Measurements from ENCODE around the gene RBM15.

Gene RBM15

DNA sequence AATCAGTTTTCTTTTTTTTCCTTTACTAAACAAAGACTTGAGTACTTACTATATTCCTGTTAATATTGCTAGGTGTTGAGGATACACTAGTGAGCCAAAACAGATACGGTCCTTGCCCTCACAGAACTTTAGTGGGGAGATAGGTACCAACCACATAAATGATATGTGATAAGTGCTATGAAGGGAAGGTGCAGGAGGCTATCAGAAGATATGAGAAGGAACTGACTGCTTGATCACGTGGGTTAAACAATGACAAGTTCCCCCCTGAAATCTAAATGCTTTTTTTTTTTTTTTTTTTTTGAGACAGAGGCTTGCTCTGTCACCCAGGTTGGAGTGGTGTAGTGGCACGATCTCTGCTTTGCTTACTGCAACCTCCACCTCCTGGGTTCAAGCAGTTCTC is 25.0 kb downstream of the RBM15 start:
- Histone ChIP-seq H3K4me1 (no peaks in the 10 kb centered on the region), H3K4me3 (ENCODE audit: low read depth, low read length) (no peak overlapping the region), H3K36me3 (peaks cover 71% of the 10 kb centered on the region), H3K27me3 (no peaks in the 10 kb centered on the region), H3K9me3 (no peaks in the 10 kb centered on the region)
- DNase-seq, result no peak
- TF ChIP-seq, protein P1, sequence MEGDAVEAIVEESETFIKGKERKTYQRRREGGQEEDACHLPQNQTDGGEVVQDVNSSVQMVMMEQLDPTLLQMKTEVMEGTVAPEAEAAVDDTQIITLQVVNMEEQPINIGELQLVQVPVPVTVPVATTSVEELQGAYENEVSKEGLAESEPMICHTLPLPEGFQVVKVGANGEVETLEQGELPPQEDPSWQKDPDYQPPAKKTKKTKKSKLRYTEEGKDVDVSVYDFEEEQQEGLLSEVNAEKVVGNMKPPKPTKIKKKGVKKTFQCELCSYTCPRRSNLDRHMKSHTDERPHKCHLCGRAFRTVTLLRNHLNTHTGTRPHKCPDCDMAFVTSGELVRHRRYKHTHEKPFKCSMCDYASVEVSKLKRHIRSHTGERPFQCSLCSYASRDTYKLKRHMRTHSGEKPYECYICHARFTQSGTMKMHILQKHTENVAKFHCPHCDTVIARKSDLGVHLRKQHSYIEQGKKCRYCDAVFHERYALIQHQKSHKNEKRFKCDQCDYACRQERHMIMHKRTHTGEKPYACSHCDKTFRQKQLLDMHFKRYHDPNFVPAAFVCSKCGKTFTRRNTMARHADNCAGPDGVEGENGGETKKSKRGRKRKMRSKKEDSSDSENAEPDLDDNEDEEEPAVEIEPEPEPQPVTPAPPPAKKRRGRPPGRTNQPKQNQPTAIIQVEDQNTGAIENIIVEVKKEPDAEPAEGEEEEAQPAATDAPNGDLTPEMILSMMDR (IDR thresholded peaks at IDR 0.05; ENCODE audit: low read depth, low read length), result no peak

DNA sequence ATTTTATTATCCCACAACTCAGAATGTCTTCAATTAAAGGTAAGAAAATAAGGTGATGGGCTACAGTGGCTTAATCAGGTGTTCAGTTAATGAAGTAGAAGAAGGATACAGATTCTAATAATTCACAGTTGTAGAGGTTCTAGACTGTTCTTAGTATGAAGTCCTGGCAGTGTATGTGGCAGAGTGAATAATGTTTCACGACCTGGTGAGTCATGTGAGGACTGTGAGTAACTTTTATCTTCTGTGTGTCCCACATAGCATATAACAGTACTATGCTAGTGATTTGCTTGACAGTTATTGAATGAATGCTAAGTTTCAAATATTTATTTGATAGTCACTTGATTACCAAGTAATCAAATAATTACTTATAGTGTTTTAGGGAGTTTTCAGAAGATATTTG is 31.6 kb downstream of the RBM15 start:
- no peak for DNase-seq

DNA sequence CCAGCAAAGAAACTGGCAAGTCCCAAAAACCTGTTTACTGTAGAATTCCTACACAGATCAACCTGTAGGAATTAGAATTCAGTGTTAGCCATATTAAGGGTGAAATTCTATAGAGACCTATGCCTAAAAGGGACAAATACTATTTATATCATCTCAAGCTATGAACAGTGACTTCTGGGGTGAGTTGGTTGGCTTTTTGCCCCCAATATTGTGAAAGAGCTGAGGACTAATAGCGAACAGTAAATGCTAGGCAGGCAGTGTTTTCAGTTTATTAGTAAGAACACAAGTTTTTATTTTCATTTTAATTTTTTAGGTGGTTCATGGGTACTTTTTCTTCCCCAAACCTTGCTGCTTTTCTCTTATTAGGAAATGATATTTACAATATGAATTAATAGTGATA is 36.3 kb downstream of the RBM15 start:
- DNase-seq, result no peak
- Histone ChIP-seq H3K27me3 (no peaks in the 10 kb centered on the region), H3K36me3 (peaks cover 46% of the 10 kb centered on the region), H3K4me3 (ENCODE audit: low read depth, low read length) (no peak overlapping the region), H3K9me3 (no peaks in the 10 kb centered on the region), H3K4me1 (no peaks in the 10 kb centered on the region)
- TF ChIP-seq, protein P1 (IDR thresholded peaks at IDR 0.05; ENCODE audit: low read depth, low read length), result no peak

More for the DNA sequence above, 31.6 kb downstream of the RBM15 start:
- Histone ChIP-seq H3K27me3 (no peaks in the 10 kb centered on the region), H3K4me1 (no peaks in the 10 kb centered on the region), H3K4me3 (ENCODE audit: low read depth, low read length) (no peak overlapping the region), H3K9me3 (no peaks in the 10 kb centered on the region), H3K36me3 (peaks cover 50% of the 10 kb centered on the region)
- TF ChIP-seq, protein P1 (IDR thresholded peaks at IDR 0.05; ENCODE audit: low read depth, low read length), result no peak

DNA sequence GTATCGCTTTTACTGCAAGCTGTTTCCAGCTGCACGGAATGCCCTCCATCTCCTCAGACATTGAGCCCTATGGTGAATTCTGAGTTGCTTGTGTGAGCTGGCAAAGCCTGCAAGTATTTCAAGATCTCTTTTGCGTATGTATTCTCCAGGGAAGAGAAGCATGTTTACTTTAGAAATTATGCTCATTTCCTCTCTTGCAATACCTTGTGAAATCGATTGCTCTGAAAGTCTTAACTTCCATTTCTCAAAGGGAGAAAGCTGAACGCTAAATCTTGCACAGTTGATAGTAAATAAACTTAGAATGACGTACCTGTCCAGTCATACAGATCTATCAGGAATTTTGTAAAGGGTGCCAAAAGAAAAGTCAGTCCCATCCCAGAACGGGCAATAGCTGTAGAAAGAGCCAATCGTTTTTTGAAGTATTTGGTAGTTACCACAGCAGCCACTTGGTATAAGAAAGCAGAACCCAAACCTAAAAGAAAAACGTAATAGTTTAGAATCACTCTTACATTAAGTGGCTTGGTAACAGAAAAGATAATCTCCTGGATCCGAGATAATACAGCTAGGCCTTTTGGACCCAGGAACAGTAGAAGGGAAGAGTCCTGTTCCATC is 41.6 kb downstream of the RBM15 start:
- no peak overlapping the region for H3K4me3 ChIP-seq (ENCODE audit: low read depth, low read length)
- H3K4me1 ChIP-seq, result 0 out of 2 replicates have a peak, but pooled peaks cover 2% of the 10 kb centered on the region
- H3K9me3 ChIP-seq, result no peaks in the 10 kb centered on the region
- TF ChIP-seq, protein P1 (IDR thresholded peaks at IDR 0.05; ENCODE audit: low read depth, low read length), result no peak
- no peak for DNase-seq
- H3K27me3 ChIP-seq, result no peaks in the 10 kb centered on the region
- peaks cover 20% of the 10 kb centered on the region for H3K36me3 ChIP-seq

DNA sequence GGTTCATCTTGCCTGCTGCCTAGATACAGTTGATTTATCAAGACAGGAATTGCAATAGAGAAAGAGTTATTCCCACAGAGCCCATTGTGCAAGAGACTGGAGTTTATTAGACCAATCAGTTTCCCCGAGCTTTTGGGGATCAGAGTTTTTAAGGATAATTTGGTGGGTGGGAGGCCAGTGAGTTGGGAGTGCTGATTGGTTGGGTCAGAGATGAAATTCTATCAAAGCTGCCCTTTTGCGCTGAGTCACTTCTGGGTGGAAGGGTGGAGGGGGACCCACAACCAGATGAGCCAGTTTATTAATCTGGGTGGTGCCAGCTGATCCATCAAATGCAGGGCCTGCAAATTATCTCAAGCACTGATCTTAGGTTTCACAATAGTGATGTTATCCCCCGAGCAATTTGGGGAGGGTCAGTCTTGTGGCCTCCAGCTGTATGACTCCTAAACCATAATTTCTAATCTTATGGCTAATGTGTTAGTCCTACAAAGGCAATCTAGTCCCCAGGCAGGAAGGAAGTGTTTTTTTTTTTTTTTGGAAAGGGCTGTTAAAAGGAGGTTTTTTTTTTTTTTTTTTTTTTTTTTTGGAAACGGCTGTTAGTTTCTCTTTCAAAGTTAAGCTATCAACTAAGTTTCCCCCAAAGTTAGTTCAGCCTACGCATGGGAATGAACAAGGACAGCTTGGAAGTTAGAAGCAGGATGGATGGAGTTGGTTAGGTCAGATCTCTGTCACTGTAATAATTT is 44.2 kb downstream of the RBM15 start:
- Histone ChIP-seq H3K27me3 (no peaks in the 10 kb centered on the region), H3K36me3 (peaks cover 5% of the 10 kb centered on the region), H3K4me3 (ENCODE audit: low read depth, low read length) (no peak overlapping the region), H3K9me3 (no peaks in the 10 kb centered on the region), H3K4me1 (0 out of 2 replicates have a peak, but pooled peaks cover 2% of the 10 kb centered on the region)
- no peak for DNase-seq
- TF ChIP-seq, protein P1 (IDR thresholded peaks at IDR 0.05; ENCODE audit: low read depth, low read length), result no peak
